Endothelial cell of umbilical vein (primary cell): ENCODE results near the gene TMEM233. TPM values are rescaled to one million over a fixed set of nuclear protein-coding genes. Genes with fewer than 3 reads are reported as not detected.

Experiments
- BruUV-seq: library from RNA; stranded (reverse); fragments of 400-500 nt; replicated peaks from 2 replicates; lab custom pipeline; 2021; lab: Mats Ljungman, UMichigan
- CTCF ChIA-PET: fragments of 300-600, 350-600 bp; sonication (Branson Sonifier 250); formaldehyde crosslinking; loops from one replicate; lab custom pipeline; 2021; ENCODE audit warnings: antibody characterized with exemption, inconsistent platforms; lab: Charles Lee
- POLR2A ChIA-PET: fragments of 300-600, 350-600 bp; sonication (Branson Sonifier 250); formaldehyde crosslinking; loops from one replicate; lab custom pipeline; 2021; ENCODE audit warnings: antibody characterized with exemption, inconsistent platforms; lab: Charles Lee
- DNase-seq: peaks from one replicate; pipeline ENCODE4 v3.0.0-alpha.2; 2011; ENCODE audit warnings: low read depth, low spot score
- FAIRE-seq: peaks from 2 replicates; lab custom pipeline; 2011; peaks lifted over from hg19 to GRCh38; lab: Jason Lieb, UNC
- H2AFZ ChIP-seq: 2 replicates; pipeline ENCODE4 v1.6.0; 2012; ENCODE audit warnings: low read depth, low read length, control low read depth, inconsistent platforms
- H3K27ac ChIP-seq: 2 replicates; pipeline ENCODE4 v1.5.1; 2011; ENCODE audit warnings: low read depth, mild to moderate bottlenecking, control low read depth, low read length, moderate library complexity; ENCODE audit not compliant: insufficient read depth
- H3K27me3 ChIP-seq, 2 experiments: 2 replicates each; pipeline versions ENCODE4 v1.6.0 to v1.6.1; 2011; ENCODE audit warnings: low read length in 2 of 2, mixed read lengths in 1 of 2; ENCODE audit not compliant: control insufficient read depth in 2 of 2, insufficient read depth in 2 of 2
- H3K36me3 ChIP-seq, 2 experiments: 2 replicates in 1 of 2; 3 replicates in 1 of 2; pipeline ENCODE4 v1.5.1; 2011; ENCODE audit warnings: low read length in 2 of 2, mild to moderate bottlenecking in 1 of 2, moderate library complexity in 1 of 2; ENCODE audit not compliant: control insufficient read depth in 2 of 2, insufficient read depth in 2 of 2; ENCODE audit errors: extremely low read depth in 1 of 2
- H3K4me1 ChIP-seq: 3 replicates; pipeline ENCODE4 v1.5.1; 2011; ENCODE audit warnings: mild to moderate bottlenecking, low read length; ENCODE audit not compliant: control insufficient read depth, insufficient read depth; ENCODE audit errors: extremely low read depth
- H3K4me2 ChIP-seq: 2 replicates; pipeline ENCODE4 v1.6.1; 2011; ENCODE audit warnings: low read length, control low read depth, mixed read lengths; ENCODE audit not compliant: insufficient read depth
- H3K4me3 ChIP-seq, 3 experiments: fragments of 200-600 bp in 1 of 3; sonication (generic), shearing (Covaris generic) in 1 of 3; replicated peaks in 1 of 3; 2 replicates each; pipeline ENCODE4 v1.5.1; 2011 to 2016; ENCODE audit warnings: control low read depth in 3 of 3, low read length in 3 of 3, mild to moderate bottlenecking in 2 of 3, inconsistent platforms in 1 of 3, low read depth in 1 of 3, moderate library complexity in 1 of 3; ENCODE audit not compliant: insufficient read depth in 1 of 3
- H3K79me2 ChIP-seq: 2 replicates; pipeline ENCODE4 v1.6.0; 2012; ENCODE audit warnings: low read length, inconsistent platforms; ENCODE audit not compliant: control insufficient read depth, insufficient read depth
- H3K9ac ChIP-seq: replicated peaks from 2 replicates; pipeline ENCODE3; 2011; ENCODE audit warnings: low read length, control low read depth; ENCODE audit not compliant: insufficient read depth; ENCODE audit errors: extremely low read depth
- H3K9me1 ChIP-seq: replicated peaks from 3 replicates; pipeline ENCODE4 v1.6.0; 2011; ENCODE audit warnings: mild to moderate bottlenecking, low read length; ENCODE audit not compliant: control insufficient read depth, insufficient read depth; ENCODE audit errors: extremely low read depth
- H3K9me3 ChIP-seq: replicated peaks from 2 replicates; pipeline ENCODE4 v1.5.1; 2012; ENCODE audit warnings: low read length, inconsistent platforms; ENCODE audit not compliant: control insufficient read depth, insufficient read depth
- H4K20me1 ChIP-seq: replicated peaks from 2 replicates; pipeline ENCODE3; 2011; ENCODE audit warnings: mild to moderate bottlenecking, low read length; ENCODE audit not compliant: control insufficient read depth, insufficient read depth; ENCODE audit errors: extremely low read depth
- EZH2 ChIP-seq: IDR thresholded peaks from 2 replicates; pipeline ENCODE4 v1.6.1; 2012; ENCODE audit warnings: borderline replicate concordance, low read depth, mild to moderate bottlenecking, moderate library complexity, low read length, inconsistent platforms; ENCODE audit not compliant: severe bottlenecking
- FOS ChIP-seq: IDR thresholded peaks from 2 replicates; pipeline ENCODE4 v1.6.1; 2011; ENCODE audit warnings: mild to moderate bottlenecking, low read length, moderate library complexity, borderline replicate concordance; ENCODE audit not compliant: insufficient read depth
- GATA2 ChIP-seq: IDR thresholded peaks from 2 replicates; pipeline ENCODE4 v1.7.0; 2011; ENCODE audit warnings: low read depth, mild to moderate bottlenecking, moderate library complexity, mixed read lengths, low read length; ENCODE audit not compliant: insufficient read length, insufficient read depth
- JUN ChIP-seq: IDR thresholded peaks from 2 replicates; pipeline ENCODE4 v1.6.1; 2011; ENCODE audit warnings: borderline replicate concordance, low read depth; ENCODE audit not compliant: insufficient read length, insufficient read depth
- MYC ChIP-seq: IDR thresholded peaks from one replicate; pipeline ENCODE4 v1.6.1; 2011; ENCODE audit warnings: mild to moderate bottlenecking, low read depth, low read length
- POLR2A ChIP-seq: IDR thresholded peaks from 2 replicates; pipeline ENCODE4 v1.6.1; 2012; ENCODE audit warnings: low read depth, mild to moderate bottlenecking, control low read depth, low read length
- dilution Hi-C: fragments of 300-500 bp; cut with MboI; formaldehyde crosslinking; loops from one replicate; pipeline ENCODE4 v1.15.0; 2019; ENCODE audit warnings: low sequenced_read_pairs; ENCODE audit not compliant: extremely low pct_ligation_motif_present
- intact Hi-C: fragments of 100-400 bp; cut with micrococcal nuclease; formaldehyde crosslinking; loops from one replicate; pipeline ENCODE4 v1.10.0; 2022
- polyA plus RNA-seq, 4 experiments: library from polyadenylated mRNA; depleted of rRNA in 3 of 4; stranded (reverse) in 3 of 4; unstranded in 1 of 4; fragments of >200 nt; gene quantifications; 2 replicates each; pipeline versions ENCODE4 v1.2.1 to v1.2.3, GENCODE V29; 2011 to 2012; ENCODE audit warnings: missing spikeins in 1 of 4
- total RNA-seq: library from RNA; stranded (reverse); gene quantifications from 2 replicates; pipeline ENCODE4 v1.2.3, GENCODE V29; 2021
- TF ChIP-seq, protein P1 (sequence below): IDR thresholded peaks from 2 replicates; pipeline ENCODE4 v1.6.1; 2011; ENCODE audit not compliant: insufficient read depth, insufficient read length
- TF ChIP-seq, protein P2 (sequence below), 2 donors: IDR thresholded peaks; 1 replicate in 1 of 2; 2 replicates in 1 of 2; pipeline ENCODE4 v1.5.1; 2011; ENCODE audit warnings: low read length in 2 of 2, mild to moderate bottlenecking in 2 of 2, moderate library complexity in 2 of 2, control low read depth in 1 of 2, inconsistent platforms in 1 of 2, low read depth in 1 of 2; ENCODE audit not compliant: insufficient read depth in 1 of 2; ENCODE audit errors: extremely low read depth in 1 of 2

The TMEM233 gene
- total and polyA plus RNA-seq, 2 donors (not counting 3 experiments of a cell fraction or from before 2014, with no cell fraction given) = 0.01 TPM; not detected in 1

DNA sequence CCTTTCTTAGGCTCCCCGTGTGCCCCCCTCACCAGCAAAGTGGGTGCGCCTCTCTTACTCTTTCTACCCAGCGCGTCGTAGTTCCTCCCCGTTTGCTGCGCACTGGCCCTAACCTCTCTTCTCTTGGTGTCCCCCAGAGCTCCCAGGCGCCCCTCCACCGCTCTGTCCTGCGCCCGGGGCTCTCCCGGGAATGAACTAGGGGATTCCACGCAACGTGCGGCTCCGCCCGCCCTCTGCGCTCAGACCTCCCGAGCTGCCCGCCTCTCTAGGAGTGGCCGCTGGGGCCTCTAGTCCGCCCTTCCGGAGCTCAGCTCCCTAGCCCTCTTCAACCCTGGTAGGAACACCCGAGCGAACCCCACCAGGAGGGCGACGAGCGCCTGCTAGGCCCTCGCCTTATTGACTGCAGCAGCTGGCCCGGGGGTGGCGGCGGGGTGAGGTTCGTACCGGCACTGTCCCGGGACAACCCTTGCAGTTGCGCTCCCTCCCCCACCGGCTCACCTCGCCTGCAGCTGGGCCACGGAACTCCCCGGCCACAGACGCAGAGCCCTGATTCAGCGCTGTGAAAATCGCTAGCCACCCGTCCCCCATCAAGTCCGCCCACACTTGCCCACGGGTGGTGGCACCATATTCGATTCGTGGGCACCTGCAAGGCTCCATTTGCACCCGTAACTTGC lies 1.3 kb downstream of the TMEM233 start:
- no peak overlapping the region for H3K27ac ChIP-seq
- intact Hi-C loops = no loop called here
- no TSS peak for BruUV-seq

DNA sequence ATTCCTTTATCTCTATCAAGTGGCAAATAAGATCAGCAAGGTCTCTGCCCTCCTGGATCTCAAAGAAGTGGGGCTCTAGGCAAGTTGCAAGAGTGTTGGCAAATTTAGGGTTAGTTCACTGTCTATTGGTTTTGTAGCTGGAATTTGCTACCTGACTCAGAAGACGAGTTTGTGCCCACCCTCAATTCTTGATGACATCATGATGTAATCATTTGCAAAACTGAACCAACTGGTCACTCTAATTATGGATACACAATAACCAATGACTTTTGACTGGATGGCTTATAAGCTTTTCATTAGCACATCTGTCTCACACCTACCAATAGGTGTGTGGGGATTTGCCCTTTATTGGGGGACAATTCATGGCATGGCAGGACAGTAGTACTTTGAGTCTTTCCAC lies 4.6 kb downstream of the TMEM233 start:
- Histone ChIP-seq H3K9me3 (no peaks in the 10 kb centered on the region), H3K9me1 (no peaks in the 10 kb centered on the region), H3K36me3 (no peaks in the 10 kb centered on the region), H3K4me3 (no peak overlapping the region), H3K4me2 (no peak overlapping the region), H4K20me1 (no peaks in the 10 kb centered on the region), H3K9ac (no peak overlapping the region), H3K4me1 (peaks cover 25% of the 10 kb centered on the region), H3K27ac (no peak overlapping the region), H3K79me2 (no peaks in the 10 kb centered on the region), H2AFZ (no peak overlapping the region), H3K27me3 (peaks cover 15 to 16% of the 10 kb centered on the region in 2 experiments)
- dilution Hi-C loops (no loop called here), intact Hi-C loops (no loop called here)
- POLR2A ChIA-PET = no interaction called here
- DNase-seq (no peak), FAIRE-seq (no peak)
- BruUV-seq = no TSS peak
- CTCF ChIA-PET = no interaction called here
- TF ChIP-seq FOS (no peak), POLR2A (no peak), JUN (peak; percentile 26), GATA2 (no peak), MYC (no peak)
- TF ChIP-seq, protein P1, sequence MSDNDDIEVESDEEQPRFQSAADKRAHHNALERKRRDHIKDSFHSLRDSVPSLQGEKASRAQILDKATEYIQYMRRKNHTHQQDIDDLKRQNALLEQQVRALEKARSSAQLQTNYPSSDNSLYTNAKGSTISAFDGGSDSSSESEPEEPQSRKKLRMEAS = no peak
- TF ChIP-seq, protein P2, sequence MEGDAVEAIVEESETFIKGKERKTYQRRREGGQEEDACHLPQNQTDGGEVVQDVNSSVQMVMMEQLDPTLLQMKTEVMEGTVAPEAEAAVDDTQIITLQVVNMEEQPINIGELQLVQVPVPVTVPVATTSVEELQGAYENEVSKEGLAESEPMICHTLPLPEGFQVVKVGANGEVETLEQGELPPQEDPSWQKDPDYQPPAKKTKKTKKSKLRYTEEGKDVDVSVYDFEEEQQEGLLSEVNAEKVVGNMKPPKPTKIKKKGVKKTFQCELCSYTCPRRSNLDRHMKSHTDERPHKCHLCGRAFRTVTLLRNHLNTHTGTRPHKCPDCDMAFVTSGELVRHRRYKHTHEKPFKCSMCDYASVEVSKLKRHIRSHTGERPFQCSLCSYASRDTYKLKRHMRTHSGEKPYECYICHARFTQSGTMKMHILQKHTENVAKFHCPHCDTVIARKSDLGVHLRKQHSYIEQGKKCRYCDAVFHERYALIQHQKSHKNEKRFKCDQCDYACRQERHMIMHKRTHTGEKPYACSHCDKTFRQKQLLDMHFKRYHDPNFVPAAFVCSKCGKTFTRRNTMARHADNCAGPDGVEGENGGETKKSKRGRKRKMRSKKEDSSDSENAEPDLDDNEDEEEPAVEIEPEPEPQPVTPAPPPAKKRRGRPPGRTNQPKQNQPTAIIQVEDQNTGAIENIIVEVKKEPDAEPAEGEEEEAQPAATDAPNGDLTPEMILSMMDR (IDR thresholded peaks at IDR 0.05; ENCODE audit: extremely low read depth in 1 of 2, insufficient read depth in 1 of 2, low read depth in 1 of 2, low read length in 2 of 2) = no peak

More for the DNA sequence above, 1.3 kb downstream of the TMEM233 start:
- H3K4me2 ChIP-seq = peak overlapping the region; percentile 3
- TF ChIP-seq FOS = no peak
- TF ChIP-seq GATA2 = no peak
- TF ChIP-seq, protein P1 = no peak
- TF ChIP-seq EZH2 = peak; percentile 22
- H4K20me1 ChIP-seq = no peaks in the 10 kb centered on the region
- ChIA-PET POLR2A (no interaction called here), CTCF (interaction anchor here (1.0 to 3.4 kb wide), 5 partner anchors 10 to 151 kb away, joined by 3 to 13 read pairs (median 4); no protein-coding TSS in a partner anchor)
- H3K27me3 ChIP-seq = peaks cover 20 to 22% of the 10 kb centered on the region in 2 experiments
- H3K9me3 ChIP-seq = no peaks in the 10 kb centered on the region
- no peak overlapping the region for H3K9ac ChIP-seq
- FAIRE-seq = no peak
- no peaks in the 10 kb centered on the region for H3K9me1 ChIP-seq
- dilution Hi-C loops = no loop called here
- peak overlapping the region; percentile 41 for H2AFZ ChIP-seq
- H3K4me3 ChIP-seq = peak overlapping the region in 1 of 3 experiments; percentile 15
- no peaks in the 10 kb centered on the region for H3K79me2 ChIP-seq
- peaks cover 25% of the 10 kb centered on the region for H3K4me1 ChIP-seq
- H3K36me3 ChIP-seq = no peaks in the 10 kb centered on the region
- DNase-seq = no peak
